Natural killer cell (primary cell): ENCODE data around the gene AP1S2. TPM values are rescaled to one million over a fixed set of nuclear protein-coding genes. Genes with fewer than 3 reads are reported as not detected.

Source experiments
- ATAC-seq, 3 donors: fragments of 150-1000 bp in 2 of 3; fragments of 200-7000 bp in 1 of 3; cut with Tn5 transposase; 1 replicate in 1 of 3; 2 replicates in 2 of 3; pipeline ENCODE4 v1.10.0; 2021; ENCODE audit warnings: mild to moderate bottlenecking in 2 of 3, moderate library complexity in 2 of 3
- DNase-seq, 2 donors: peaks; one replicate each; pipeline versions ENCODE4 v3.0.0 to v3.0.0-alpha.2; 2013 to 2021; ENCODE audit warnings: mixed read lengths in 1 of 2
- H3K27ac ChIP-seq: one replicate; pipeline ENCODE4 v1.5.1; 2013; ENCODE audit warnings: mild to moderate bottlenecking, low read length
- H3K27me3 ChIP-seq: one replicate; pipeline ENCODE4 v1.6.1; 2013; ENCODE audit warnings: low read length; ENCODE audit not compliant: control insufficient read depth, insufficient read depth
- H3K36me3 ChIP-seq: one replicate; pipeline ENCODE4 v1.6.1; 2013; ENCODE audit warnings: low read length; ENCODE audit not compliant: control insufficient read depth, insufficient read depth
- H3K4me1 ChIP-seq: one replicate; pipeline ENCODE4 v1.6.1; 2013; ENCODE audit warnings: low read length; ENCODE audit not compliant: control insufficient read depth, insufficient read depth
- H3K4me3 ChIP-seq: one replicate; pipeline ENCODE4 v1.5.1; 2013; ENCODE audit warnings: low read length
- H3K9me3 ChIP-seq: one replicate; pipeline ENCODE4 v1.6.1; 2013; ENCODE audit warnings: low read length; ENCODE audit not compliant: control insufficient read depth, insufficient read depth
- H3K27ac Mint-ChIP-seq, 2 donors: one replicate each; pipeline ENCODE4 v1.8.0; 2022; ENCODE audit warnings: mild to moderate bottlenecking in 2 of 2, mixed read lengths in 2 of 2, moderate library complexity in 1 of 2
- H3K27me3 Mint-ChIP-seq, 2 donors: one replicate each; pipeline ENCODE4 v1.8.0; 2022; ENCODE audit warnings: low read depth in 2 of 2, mixed read lengths in 2 of 2
- H3K36me3 Mint-ChIP-seq: one replicate; pipeline ENCODE4 v1.8.0; 2022; ENCODE audit warnings: mixed read lengths
- H3K4me1 Mint-ChIP-seq, 2 donors: one replicate each; pipeline ENCODE4 v1.8.0; 2022; ENCODE audit warnings: mixed read lengths in 2 of 2
- H3K4me3 Mint-ChIP-seq: one replicate; pipeline ENCODE4 v1.8.0; 2022; ENCODE audit warnings: mild to moderate bottlenecking, moderate library complexity, mixed read lengths
- H3K9me3 Mint-ChIP-seq, 2 donors: one replicate each; pipeline ENCODE4 v1.8.0; 2022; ENCODE audit warnings: mixed read lengths in 2 of 2
- CTCF ChIP-seq: fragments of 200-600 bp; IDR thresholded peaks from one replicate; pipeline ENCODE4 v1.8.0; 2022; ENCODE audit warnings: antibody characterized with exemption
- WGBS: methylation state at CpG from one replicate; pipeline ENCODE4 v1.1.7; 2013; ENCODE audit warnings: missing lambda C conversion rate; ENCODE audit not compliant: insufficient coverage; 5-methylcytosine and 5-hydroxymethylcytosine counted together
- intact Hi-C: fragments of 100-400 bp; cut with micrococcal nuclease; formaldehyde crosslinking; loops from one replicate; pipeline ENCODE4 v1.14.2; 2022
- total RNA-seq, 4 donors: library from RNA; stranded (reverse); fragments of 120-200 nt in 1 of 4; gene quantifications; one replicate each; pipeline versions ENCODE4 v1.2.3 to v1.2.4, GENCODE V29; 2013 to 2022

Gene AP1S2
- total RNA-seq, 3 donors from 2014 or later (not counting 1 experiment from before 2014, with no cell fraction given), result 21.0 to 30.8 (median 25.9) TPM

- Mint-ChIP-seq H3K4me3 (no peak overlapping the region), H3K4me1 (no peaks in the 10 kb centered on the region), H3K36me3 (no peaks in the 10 kb centered on the region), H3K27ac (no peak overlapping the region), H3K27me3 (peaks cover 0 to 21% of the 10 kb centered on the region in 2 donors), H3K9me3 (no peaks in the 10 kb centered on the region)
- no peak for ATAC-seq
- H3K9me3 ChIP-seq, result no peaks in the 10 kb centered on the region
- no peaks in the 10 kb centered on the region for H3K27me3 ChIP-seq
- no peak for DNase-seq
- no peak overlapping the region for H3K27ac ChIP-seq
- H3K36me3 ChIP-seq, result no peaks in the 10 kb centered on the region
- TF ChIP-seq CTCF, result no peak
- intact Hi-C loops, result no loop called here
- no peak overlapping the region for H3K4me3 ChIP-seq
- WGBS, result 84% methylated on average over 2 of the region's 3 CpGs
- H3K4me1 ChIP-seq, result no peaks in the 10 kb centered on the region
These were observed 20.1 kb upstream of the AP1S2 start for GRCh38 chrX:15874672-15875071.

GRCh38 chrX:15873566-15873965 is 19.0 kb upstream of the AP1S2 start:
- no peak for ATAC-seq
- Histone ChIP-seq H3K4me1 (no peaks in the 10 kb centered on the region), H3K4me3 (no peak overlapping the region), H3K9me3 (no peaks in the 10 kb centered on the region), H3K27ac (no peak overlapping the region), H3K27me3 (no peaks in the 10 kb centered on the region), H3K36me3 (no peaks in the 10 kb centered on the region)
- no peaks in the 10 kb centered on the region for H3K9me3 Mint-ChIP-seq
- no peak overlapping the region for H3K27ac Mint-ChIP-seq
- peaks cover 0 to 19% of the 10 kb centered on the region in 2 donors for H3K27me3 Mint-ChIP-seq
- DNase-seq, result no peak
- H3K36me3 Mint-ChIP-seq, result no peaks in the 10 kb centered on the region
- no peak overlapping the region for H3K4me3 Mint-ChIP-seq
- intact Hi-C loops, result no loop called here
- no peaks in the 10 kb centered on the region for H3K4me1 Mint-ChIP-seq
- WGBS, result 97% methylated on average over 4 of the region's 4 CpGs
- no peak for TF ChIP-seq CTCF

- Histone ChIP-seq H3K4me3 (no peak overlapping the region), H3K27me3 (no peaks in the 10 kb centered on the region), H3K4me1 (no peaks in the 10 kb centered on the region), H3K27ac (no peak overlapping the region), H3K9me3 (no peaks in the 10 kb centered on the region), H3K36me3 (no peaks in the 10 kb centered on the region)
- H3K4me3 Mint-ChIP-seq, result no peak overlapping the region
- no peak for TF ChIP-seq CTCF
- no peaks in the 10 kb centered on the region for H3K9me3 Mint-ChIP-seq
- H3K36me3 Mint-ChIP-seq, result no peaks in the 10 kb centered on the region
- no peak overlapping the region for H3K27ac Mint-ChIP-seq
- H3K27me3 Mint-ChIP-seq, result peaks cover 0 to 13% of the 10 kb centered on the region in 2 donors
- no peak for ATAC-seq
- WGBS, result 88% methylated on average over 3 of the region's 4 CpGs
- intact Hi-C loops, result no loop called here
- no peak for DNase-seq
- H3K4me1 Mint-ChIP-seq, result no peaks in the 10 kb centered on the region
These were observed 15.7 kb upstream of the AP1S2 start for GRCh38 chrX:15870310-15870709.

- no peak for TF ChIP-seq CTCF
- Histone ChIP-seq H3K36me3 (no peaks in the 10 kb centered on the region), H3K4me3 (no peak overlapping the region), H3K27me3 (no peaks in the 10 kb centered on the region), H3K4me1 (no peaks in the 10 kb centered on the region), H3K9me3 (no peaks in the 10 kb centered on the region), H3K27ac (no peak overlapping the region)
- Mint-ChIP-seq H3K27ac (no peak overlapping the region), H3K36me3 (no peaks in the 10 kb centered on the region), H3K4me3 (no peak overlapping the region), H3K4me1 (no peaks in the 10 kb centered on the region), H3K27me3 (peaks cover 0 to 13% of the 10 kb centered on the region in 2 donors), H3K9me3 (no peaks in the 10 kb centered on the region)
- DNase-seq, result no peak
- WGBS, result 100% methylated on average over 4 of the region's 4 CpGs
- no peak for ATAC-seq
- intact Hi-C loops, result no loop called here
These were observed 15.1 kb upstream of the AP1S2 start for GRCh38 chrX:15869695-15870094.
